ENCODE measurements around the gene RERGL. TPM values are rescaled to one million over a fixed set of nuclear protein-coding genes. Genes with fewer than 3 reads are reported as not detected.
"Not testable (repeated sequence)": the region's sequence is repeated elsewhere in the genome, so short reads cannot be mapped to it uniquely, and the experiment has no call there.

RERGL gene
- total RNA-seq, 4 donors from 2014 or later: 2.1 to 10.7 (median 5.4) TPM

- Histone ChIP-seq H3K27ac (no peak overlapping the region), H3K27me3 (no peaks in the 10 kb centered on the region), H3K4me3 (no peak overlapping the region), H3K4me1 (no peaks in the 10 kb centered on the region), H3K36me3 (no peaks in the 10 kb centered on the region), H3K9me3 (no peaks in the 10 kb centered on the region)
- WGBS: 61% methylated on average over 3 of the region's 3 CpGs
- TF ChIP-seq CTCF (IDR thresholded peaks at IDR 0.05): no peak
- TF ChIP-seq POLR2AphosphoS5 (IDR thresholded peaks at IDR 0.05): no peak
- no peak for TF ChIP-seq POLR2A (IDR thresholded peaks at IDR 0.05)
- TF ChIP-seq EP300 (IDR thresholded peaks at IDR 0.05): no peak
- DNase-seq (ENCODE audit: low spot score in 2 of 2): no peak
Observed at GRCh38 chr12:18068355-18068754, 21.6 kb downstream of the RERGL start.

- WGBS: 39% methylated on average over 4 of the region's 4 CpGs
- H3K36me3 ChIP-seq: no peaks in the 10 kb centered on the region
- H3K4me3 ChIP-seq: no peak overlapping the region
- no peaks in the 10 kb centered on the region for H3K4me1 ChIP-seq
- no peak overlapping the region for H3K27ac ChIP-seq
- H3K9me3 ChIP-seq: no peaks in the 10 kb centered on the region
- H3K27me3 ChIP-seq: no peaks in the 10 kb centered on the region
- no peak for DNase-seq (ENCODE audit: low spot score in 2 of 2)
- TF ChIP-seq EP300 (IDR thresholded peaks at IDR 0.05): no peak
- no peak for TF ChIP-seq CTCF (IDR thresholded peaks at IDR 0.05)
- TF ChIP-seq POLR2A (IDR thresholded peaks at IDR 0.05): no peak
- no peak for TF ChIP-seq POLR2AphosphoS5 (IDR thresholded peaks at IDR 0.05)
Observed at GRCh38 chr12:18066666-18067065, 23.3 kb downstream of the RERGL start.

GRCh38 chr12:18062867-18063266 lies 27.1 kb downstream of the RERGL start:
- not testable (repeated sequence) for H3K4me3 ChIP-seq; H3K36me3 ChIP-seq; H3K9me3 ChIP-seq; DNase-seq (ENCODE audit: low spot score in 2 of 2); H3K27me3 ChIP-seq; H3K4me1 ChIP-seq; H3K27ac ChIP-seq
- 74% methylated on average over 4 of the region's 4 CpGs for WGBS

- Histone ChIP-seq H3K27me3 (no peaks in the 10 kb centered on the region), H3K36me3 (no peaks in the 10 kb centered on the region), H3K4me3 (no peak overlapping the region), H3K4me1 (no peaks in the 10 kb centered on the region), H3K27ac (no peak overlapping the region), H3K9me3 (peaks cover 14% of the 10 kb centered on the region)
- no peak for TF ChIP-seq POLR2AphosphoS5 (IDR thresholded peaks at IDR 0.05)
- TF ChIP-seq POLR2A (IDR thresholded peaks at IDR 0.05): no peak
- TF ChIP-seq EP300 (IDR thresholded peaks at IDR 0.05): no peak
- TF ChIP-seq CTCF (IDR thresholded peaks at IDR 0.05): no peak
- WGBS: 88% methylated on average over 1 of the region's 1 CpG
- DNase-seq (ENCODE audit: low spot score in 2 of 2): no peak
Observed at GRCh38 chr12:18057051-18057450, 32.9 kb downstream of the RERGL start.

- peaks cover 14% of the 10 kb centered on the region for H3K9me3 ChIP-seq
- no peak overlapping the region for H3K27ac ChIP-seq
- WGBS: 62% methylated on average over 2 of the region's 2 CpGs
- no peaks in the 10 kb centered on the region for H3K36me3 ChIP-seq
- DNase-seq (ENCODE audit: low spot score in 2 of 2): no peak
- H3K4me3 ChIP-seq: no peak overlapping the region
- H3K27me3 ChIP-seq: no peaks in the 10 kb centered on the region
- no peak for TF ChIP-seq EP300 (IDR thresholded peaks at IDR 0.05)
- TF ChIP-seq POLR2A (IDR thresholded peaks at IDR 0.05): no peak
- no peak for TF ChIP-seq POLR2AphosphoS5 (IDR thresholded peaks at IDR 0.05)
- TF ChIP-seq CTCF (IDR thresholded peaks at IDR 0.05): no peak
- H3K4me1 ChIP-seq: no peaks in the 10 kb centered on the region
Observed at GRCh38 chr12:18054925-18055619, 34.9 kb downstream of the RERGL start.
